H1 (cell line): Measurements from ENCODE around the gene DEGS1. TPM values are rescaled to one million over a fixed set of nuclear protein-coding genes. Genes with fewer than 3 reads are reported as not detected.

ENCODE experiments used
- BRCA1 ChIP-seq: IDR thresholded peaks from 2 replicates; pipeline ENCODE4 v1.6.1; 2012; ENCODE audit warnings: low read depth, low read length, improper control_type of control experiment
- EZH2 ChIP-seq: fragments of 200-600 bp; sonication (generic); IDR thresholded peaks from 2 replicates; pipeline ENCODE4 v1.7.1; 2012; ENCODE audit warnings: low read depth, mild to moderate bottlenecking, moderate library complexity, low read length, inconsistent platforms; ENCODE audit not compliant: severe bottlenecking
- KDM5A ChIP-seq: fragments of 200-600 bp; IDR thresholded peaks from 2 replicates; pipeline ENCODE4 v1.7.1; 2012; ENCODE audit warnings: mild to moderate bottlenecking, low read length, inconsistent platforms, mixed read lengths
- NANOG ChIP-seq: IDR thresholded peaks from 2 replicates; pipeline ENCODE4 v1.6.1; 2011; ENCODE audit warnings: low read length, low read depth, mild to moderate bottlenecking, inconsistent platforms; ENCODE audit not compliant: insufficient read depth, poor library complexity, severe bottlenecking
- polyA plus RNA-seq, 7 experiments: library from polyadenylated mRNA; depleted of rRNA in 3 of 7; stranded (reverse) in 5 of 7; unstranded in 2 of 7; fragments of >200 nt in 5 of 7; fragments of 200-250 nt in 2 of 7; gene quantifications; 1 replicate in 5 of 7; 2 replicates in 1 of 7; 4 replicates in 1 of 7; pipeline versions ENCODE4 v1.2.1 to v1.2.3, GENCODE V29; 2011 to 2013; ENCODE audit warnings: missing spikeins in 2 of 7, mixed read lengths in 2 of 7
- total RNA-seq: library from RNA; stranded (reverse); fragmentation: NEBNext Ultra II Directional; extraction: Animal tissue kit (Norgen Biotek cat#: 25700); gene quantifications from 2 replicates; pipeline ENCODE4 v1.2.1, GENCODE V29; 2021

DEGS1 gene
- total and polyA plus RNA-seq, 2 of the 8 experiments (the other 6 are each of a cell fraction or from before 2014, with no cell fraction given): 46.1 to 114 TPM

DNA sequence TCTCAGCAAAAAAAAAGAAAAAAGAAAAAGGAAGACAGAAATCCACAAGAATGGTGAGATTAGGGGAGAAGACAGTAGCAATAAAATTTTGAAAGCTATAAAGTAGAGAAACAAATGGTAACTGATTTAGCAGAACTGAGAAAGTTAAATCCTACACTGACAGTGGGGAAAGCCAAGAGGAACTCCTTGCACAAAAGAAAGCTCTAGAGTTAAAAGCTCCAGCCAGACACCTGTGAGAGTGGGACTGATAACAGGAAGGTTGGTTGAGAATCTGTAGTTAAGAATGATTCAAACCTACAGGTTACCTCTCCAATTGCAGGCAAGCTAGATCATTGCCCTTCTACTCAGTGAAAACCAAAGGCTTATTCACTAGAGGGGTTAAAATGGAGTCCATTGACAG lies 45.5 kb upstream of the DEGS1 start (continued):
- TF ChIP-seq NANOG (no peak), BRCA1 (no peak), EZH2 (no peak), KDM5A (no peak)
